Measurements from ENCODE around the gene CHAD.
"Not testable (repeated sequence)": the region's sequence is repeated elsewhere in the genome, so short reads cannot be mapped to it uniquely, and the experiment has no call there.

The CHAD gene

GRCh38 chr17:50452630-50453300 lies 15.9 kb downstream of the CHAD start:
- FAIRE-seq: no peak

- no peak for FAIRE-seq
These were observed 16.6 kb downstream of the CHAD start for GRCh38 chr17:50451943-50452629.

- FAIRE-seq: no peak
These were observed 20.0 kb downstream of the CHAD start for GRCh38 chr17:50448643-50449042.

GRCh38 chr17:50447870-50448595 lies 20.6 kb downstream of the CHAD start:
- no peak for FAIRE-seq

GRCh38 chr17:50445730-50446325 lies 22.9 kb downstream of the CHAD start:
- FAIRE-seq: no peak

- FAIRE-seq: no peak
These were observed 23.6 kb downstream of the CHAD start for GRCh38 chr17:50444841-50445715.

GRCh38 chr17:50443505-50443974 lies 25.1 kb downstream of the CHAD start:
- no peak for FAIRE-seq

GRCh38 chr17:50440838-50441829 lies 27.5 kb downstream of the CHAD start:
- no peak for FAIRE-seq

GRCh38 chr17:50440172-50440837 lies 28.4 kb downstream of the CHAD start:
- no peak for FAIRE-seq

- FAIRE-seq: no peak
These were observed 29.7 kb downstream of the CHAD start for GRCh38 chr17:50439008-50439407.

- FAIRE-seq: no peak
These were observed 31.3 kb downstream of the CHAD start for GRCh38 chr17:50437409-50437808.

- FAIRE-seq: no peak
These were observed 36.4 kb downstream of the CHAD start for GRCh38 chr17:50432125-50432762.

- no peak for FAIRE-seq
These were observed 37.7 kb downstream of the CHAD start for GRCh38 chr17:50430821-50431618.

- FAIRE-seq: no peak
These were observed 38.9 kb downstream of the CHAD start for GRCh38 chr17:50429793-50430192.

GRCh38 chr17:50428831-50429424 lies 39.8 kb downstream of the CHAD start:
- FAIRE-seq: no peak

- not testable (repeated sequence) for FAIRE-seq
These were observed 40.6 kb downstream of the CHAD start for GRCh38 chr17:50428126-50428525.

GRCh38 chr17:50426814-50427787 lies 41.6 kb downstream of the CHAD start:
- FAIRE-seq: no peak

GRCh38 chr17:50426472-50426782 lies 42.3 kb downstream of the CHAD start:
- no peak for FAIRE-seq

Measured in colon (tissue), 2 donors.